Stomach (tissue), 9 donors: ENCODE measurements around the gene GAST. TPM values are rescaled to one million over a fixed set of nuclear protein-coding genes. Genes with fewer than 3 reads are reported as not detected.

Experiments used
- DNase-seq, 2 donors: peaks; one replicate each; pipeline versions ENCODE4 v3.0.0 to v3.0.0-alpha.2; 2013 to 2019
- H3K27ac ChIP-seq, 5 donors: fragments of 200-600 bp in 4 of 5; sonication (generic) in 4 of 5; one replicate each; pipeline ENCODE4 v1.5.1; 2013 to 2019; ENCODE audit warnings: mild to moderate bottlenecking in 1 of 5, moderate library complexity in 1 of 5
- H3K27me3 ChIP-seq, 3 donors: fragments of 200-600 bp; sonication (generic); one replicate each; pipeline ENCODE4 v1.5.1; 2017 to 2019; ENCODE audit warnings: mixed run types in 1 of 3
- H3K36me3 ChIP-seq, 4 donors: fragments of 200-600 bp; sonication (generic); 1 replicate in 3 of 4; 2 replicates in 1 of 4; pipeline ENCODE4 v1.5.1; 2016 to 2019
- H3K4me1 ChIP-seq, 4 donors: fragments of 200-600 bp; sonication (generic); one replicate each; pipeline ENCODE4 v1.5.1; 2016 to 2019
- H3K4me3 ChIP-seq, 4 donors: fragments of 200-600 bp; sonication (generic) in 3 of 4; one replicate each; pipeline ENCODE4 v1.5.1; 2016 to 2019; ENCODE audit warnings: mild to moderate bottlenecking in 1 of 4
- H3K9me3 ChIP-seq, 4 donors: fragments of 200-600 bp; sonication (generic); one replicate each; pipeline ENCODE4 v1.5.1; 2016 to 2019
- CTCF ChIP-seq, 7 experiments: fragments of 450-650 bp in 4 of 7; fragments of 200-600 bp in 3 of 7; sonication (generic) in 3 of 7; IDR thresholded peaks; one replicate each; pipeline ENCODE4 v1.5.1; 2016 to 2019; ENCODE audit warnings: antibody characterized with exemption in 7 of 7, control low read depth in 2 of 7, mild to moderate bottlenecking in 1 of 7
- EP300 ChIP-seq: sonication (generic); formaldehyde crosslinking; IDR thresholded peaks from one replicate; pipeline ENCODE4 v1.6.1; 2017; ENCODE audit warnings: antibody characterized with exemption
- POLR2A ChIP-seq, 4 donors: fragments of 450-650 bp; IDR thresholded peaks; one replicate each; pipeline ENCODE4 v1.6.1; 2016; ENCODE audit warnings: antibody characterized with exemption in 4 of 4, control low read depth in 2 of 4, mild to moderate bottlenecking in 1 of 4, moderate library complexity in 1 of 4
- POLR2AphosphoS5 ChIP-seq, 3 donors: sonication (generic); formaldehyde crosslinking; IDR thresholded peaks; one replicate each; pipeline ENCODE4 v1.6.1; 2016; ENCODE audit warnings: antibody characterized with exemption in 3 of 3
- WGBS, 5 donors: extraction: QIAGEN DNeasy Blood & Tissue Kit in 3 of 5; methylation state at CpG; one replicate each; pipeline versions ENCODE4 v1.1.5 to v1.1.7; 2013 to 2018; 5-methylcytosine and 5-hydroxymethylcytosine counted together
- intact Hi-C: fragments of 100-400 bp; cut with DNase I; formaldehyde crosslinking; loops from one replicate; pipeline ENCODE4 v1.15.1; 2023; ENCODE audit warnings: low total_unique reads
- polyA plus RNA-seq, 3 donors: library from polyadenylated mRNA; stranded (reverse); fragments of 200-250 nt; gene quantifications; one replicate each; pipeline ENCODE4 v1.2.3, GENCODE V29; 2013
- total RNA-seq, 5 donors: library from RNA; depleted of rRNA; stranded (reverse); fragments of >200 nt; gene quantifications; one replicate each; pipeline versions ENCODE4 v1.1.0 to v1.2.3, GENCODE V29; 2014 to 2016
- donor health status: healthy with polysubstance abuse.
- donor health status: Bipolar disorder and iron deficiency.
- donor health status: healthy.

The GAST gene
- total and polyA plus RNA-seq, 8 donors = 1.3 to 32.7 TPM; not detected in 6

GRCh38 chr17:41664587-41665565 is 47.3 kb upstream of the GAST start:
- WGBS, 5 donors = 31 to 55% (median 42%) methylated on average over 12 to 15 of the region's 15 CpGs

GRCh38 chr17:41665566-41666236 is 46.4 kb upstream of the GAST start:
- peak; percentile 93 to 97 for DNase-seq
- Histone ChIP-seq H3K36me3 (no peaks in the 10 kb centered on the region), H3K4me1 (peaks cover 22 to 41% (median 25%) of the 10 kb centered on the region in 4 donors), H3K27me3 (no peaks in the 10 kb centered on the region), H3K27ac (peak overlapping the region; percentile 78 to 88 (median 86)), H3K4me3 (peak overlapping the region; percentile 49 to 54 (median 51)), H3K9me3 (no peaks in the 10 kb centered on the region)
- intact Hi-C loops = loop anchor here (10.0 kb wide), 1 partner anchor 861 kb away; no protein-coding TSS in a partner anchor
- peak in 6 of 7 experiments; percentile 18 to 96 (median 92) for TF ChIP-seq CTCF (IDR thresholded peaks at IDR 0.05)
- peak; percentile 72 to 92 (median 85) for TF ChIP-seq POLR2AphosphoS5 (IDR thresholded peaks at IDR 0.05)
- TF ChIP-seq EP300 = no peak
- TF ChIP-seq POLR2A (IDR thresholded peaks at IDR 0.05) = no peak
- WGBS, 5 donors = 1 to 4% (median 3%) methylated on average over 14 to 39 of the region's 39 CpGs

More at GRCh38 chr17:41664587-41665565, 47.3 kb upstream of the GAST start:
- Histone ChIP-seq H3K36me3 (no peaks in the 10 kb centered on the region), H3K27me3 (no peaks in the 10 kb centered on the region), H3K9me3 (no peaks in the 10 kb centered on the region), H3K27ac (peak overlapping the region in 4 of 5 donors; percentile 78 to 88 (median 84)), H3K4me1 (peaks cover 22 to 41% (median 25%) of the 10 kb centered on the region in 4 donors), H3K4me3 (peak overlapping the region; percentile 49 to 54 (median 51))
- TF ChIP-seq EP300 (no peak), CTCF (IDR thresholded peaks at IDR 0.05) (no peak), POLR2A (IDR thresholded peaks at IDR 0.05) (no peak), POLR2AphosphoS5 (IDR thresholded peaks at IDR 0.05) (no peak)
- no peak for DNase-seq
- intact Hi-C loops = loop anchor here (10.0 kb wide), 1 partner anchor 860 kb away; no protein-coding TSS in a partner anchor

- Histone ChIP-seq H3K27me3 (no peaks in the 10 kb centered on the region), H3K9me3 (no peaks in the 10 kb centered on the region), H3K36me3 (no peaks in the 10 kb centered on the region), H3K27ac (peak overlapping the region; percentile 78 to 88 (median 86)), H3K4me1 (peaks cover 22 to 41% (median 25%) of the 10 kb centered on the region in 4 donors), H3K4me3 (peak overlapping the region; percentile 49 to 54 (median 51))
- DNase-seq = peak in 1 of 2 donors; percentile 90
- TF ChIP-seq EP300 (no peak), POLR2A (IDR thresholded peaks at IDR 0.05) (no peak), CTCF (IDR thresholded peaks at IDR 0.05) (peak in 1 of 7 experiments; percentile 9), POLR2AphosphoS5 (IDR thresholded peaks at IDR 0.05) (no peak)
- intact Hi-C loops = loop anchor here (10.0 kb wide), 1 partner anchor 861 kb away; no protein-coding TSS in a partner anchor
- 2 to 17% (median 3%) methylated on average over 10 to 11 of the region's 11 CpGs for WGBS, 5 donors
Measured at GRCh38 chr17:41666237-41666641, 45.9 kb upstream of the GAST start.
